Effector memory CD4-positive, alpha-beta T cell (primary cell): ENCODE data around the gene EIPR1.

Experiments
- DNase-seq, 3 donors: peaks; one replicate each; pipeline ENCODE4 v3.0.0-alpha.2; 2020
- H3K27ac ChIP-seq: 2 replicates; pipeline ENCODE4 v1.7.0; 2013; ENCODE audit warnings: mild to moderate bottlenecking, low read length, moderate library complexity; ENCODE audit not compliant: insufficient read depth, poor library complexity, severe bottlenecking
- H3K27me3 ChIP-seq: replicated peaks from 2 replicates; pipeline ENCODE4 v1.7.0; 2013; ENCODE audit warnings: mild to moderate bottlenecking, low read length; ENCODE audit not compliant: insufficient read depth, control insufficient read depth, poor library complexity, severe bottlenecking
- H3K36me3 ChIP-seq: 2 replicates; pipeline ENCODE4 v1.7.0; 2013; ENCODE audit warnings: mild to moderate bottlenecking, low read length, moderate library complexity; ENCODE audit not compliant: control insufficient read depth, insufficient read depth
- H3K4me1 ChIP-seq: 2 replicates; pipeline ENCODE4 v1.7.0; 2013; ENCODE audit warnings: low read length, mild to moderate bottlenecking; ENCODE audit not compliant: control insufficient read depth, insufficient read depth, poor library complexity, severe bottlenecking
- H3K4me3 ChIP-seq: 2 replicates; pipeline ENCODE4 v1.7.0; 2013; ENCODE audit warnings: low read length, low read depth, mild to moderate bottlenecking; ENCODE audit not compliant: insufficient read depth, poor library complexity, severe bottlenecking
- H3K9me3 ChIP-seq: 2 replicates; pipeline ENCODE4 v1.7.0; 2013; ENCODE audit warnings: mild to moderate bottlenecking, low read length, moderate library complexity; ENCODE audit not compliant: control insufficient read depth
- total RNA-seq, 3 donors: gene quantifications; one replicate each; lab custom pipeline; 2026; lab: John Stamatoyannopoulos, UW

The EIPR1 gene
- 20.5 to 25.9 (median 21.9) reads per million in 3 donors for total RNA-seq

- peak within 1 kb of the TSS; percentile 85 for H3K4me3 ChIP-seq
- DNase-seq, result peak; percentile 93 to 95 (median 94)
- no peaks in the 10 kb centered on the region for H3K36me3 ChIP-seq
- H3K4me1 ChIP-seq, result peaks cover 19% of the 10 kb centered on the region
- H3K9me3 ChIP-seq, result no peaks in the 10 kb centered on the region
- H3K27me3 ChIP-seq, result no peaks in the 10 kb centered on the region
- peak within 1 kb of the TSS; percentile 93 for H3K27ac ChIP-seq
Measured at GRCh38 chr2:3377612-3378432, at the start of gene EIPR1. TSS of gene EIPR1 (minus strand) at chr2:3377818. CDS start at chr2:3377689, 129 bp downstream.

GRCh38 chr2:3427272-3427671 is 49.7 kb upstream of the EIPR1 start:
- Histone ChIP-seq H3K27me3 (no peaks in the 10 kb centered on the region), H3K4me1 (no peaks in the 10 kb centered on the region), H3K4me3 (no peak overlapping the region), H3K36me3 (peaks cover 71% of the 10 kb centered on the region), H3K27ac (no peak overlapping the region), H3K9me3 (no peaks in the 10 kb centered on the region)
- DNase-seq, result no peak

- no peaks in the 10 kb centered on the region for H3K4me1 ChIP-seq
- H3K36me3 ChIP-seq, result peaks cover 70% of the 10 kb centered on the region
- H3K27me3 ChIP-seq, result no peaks in the 10 kb centered on the region
- DNase-seq, result no peak
- no peak overlapping the region for H3K4me3 ChIP-seq
- no peak overlapping the region for H3K27ac ChIP-seq
- H3K9me3 ChIP-seq, result no peaks in the 10 kb centered on the region
Measured at GRCh38 chr2:3426615-3427014, 49.0 kb upstream of the EIPR1 start.

DNA sequence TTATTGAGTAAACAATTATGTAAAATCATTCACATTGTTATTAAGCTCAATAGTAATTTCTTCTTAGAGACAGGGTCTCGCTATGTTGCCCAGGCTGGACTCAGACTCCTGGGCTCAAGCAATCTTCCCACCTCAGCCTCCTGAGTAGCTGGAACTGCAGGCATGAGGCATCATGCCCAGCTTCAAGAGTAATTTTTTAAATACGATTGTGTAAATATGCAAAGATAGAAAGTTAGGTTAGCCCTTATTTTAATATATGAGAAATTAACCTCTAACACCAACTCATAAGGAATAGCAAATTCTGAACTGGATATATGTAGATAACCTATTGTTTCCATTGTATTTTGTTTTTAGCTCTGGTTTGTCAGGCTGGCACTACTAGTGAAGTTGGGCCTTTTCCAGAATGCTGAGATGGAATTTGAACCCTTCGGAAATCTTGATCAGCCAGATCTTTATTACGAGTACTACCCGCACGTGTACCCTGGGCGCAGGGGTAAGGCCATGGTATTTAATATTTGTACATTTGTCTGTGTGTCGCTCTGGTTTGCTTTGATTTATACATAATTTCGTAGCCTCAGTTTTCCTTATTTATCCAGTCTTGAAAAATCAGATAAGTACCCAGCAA is 46.7 kb upstream of the EIPR1 start:
- H3K36me3 ChIP-seq, result peaks cover 68% of the 10 kb centered on the region

GRCh38 chr2:3423492-3424170 is 46.0 kb upstream of the EIPR1 start:
- peak; percentile 40 to 58 (median 43) for DNase-seq
- Histone ChIP-seq H3K36me3 (peaks cover 67% of the 10 kb centered on the region), H3K9me3 (no peaks in the 10 kb centered on the region), H3K27ac (no peak overlapping the region), H3K4me1 (no peaks in the 10 kb centered on the region), H3K27me3 (no peaks in the 10 kb centered on the region), H3K4me3 (no peak overlapping the region)

More for the DNA sequence above, 46.7 kb upstream of the EIPR1 start:
- H3K4me3 ChIP-seq, result no peak overlapping the region
- no peaks in the 10 kb centered on the region for H3K27me3 ChIP-seq
- H3K27ac ChIP-seq, result no peak overlapping the region
- no peaks in the 10 kb centered on the region for H3K4me1 ChIP-seq
- no peak for DNase-seq
- no peaks in the 10 kb centered on the region for H3K9me3 ChIP-seq

- H3K4me3 ChIP-seq, result no peak overlapping the region
- peaks cover 70% of the 10 kb centered on the region for H3K36me3 ChIP-seq
- H3K4me1 ChIP-seq, result no peaks in the 10 kb centered on the region
- H3K27me3 ChIP-seq, result no peaks in the 10 kb centered on the region
- H3K9me3 ChIP-seq, result no peaks in the 10 kb centered on the region
- DNase-seq, result no peak
- H3K27ac ChIP-seq, result no peak overlapping the region
Measured at GRCh38 chr2:3422161-3422779, 44.7 kb upstream of the EIPR1 start.

GRCh38 chr2:3421580-3421979 is 44.0 kb upstream of the EIPR1 start:
- no peaks in the 10 kb centered on the region for H3K4me1 ChIP-seq
- no peak for DNase-seq
- H3K27me3 ChIP-seq, result no peaks in the 10 kb centered on the region
- peaks cover 64% of the 10 kb centered on the region for H3K36me3 ChIP-seq
- H3K4me3 ChIP-seq, result no peak overlapping the region
- H3K27ac ChIP-seq, result no peak overlapping the region
- H3K9me3 ChIP-seq, result no peaks in the 10 kb centered on the region

DNA sequence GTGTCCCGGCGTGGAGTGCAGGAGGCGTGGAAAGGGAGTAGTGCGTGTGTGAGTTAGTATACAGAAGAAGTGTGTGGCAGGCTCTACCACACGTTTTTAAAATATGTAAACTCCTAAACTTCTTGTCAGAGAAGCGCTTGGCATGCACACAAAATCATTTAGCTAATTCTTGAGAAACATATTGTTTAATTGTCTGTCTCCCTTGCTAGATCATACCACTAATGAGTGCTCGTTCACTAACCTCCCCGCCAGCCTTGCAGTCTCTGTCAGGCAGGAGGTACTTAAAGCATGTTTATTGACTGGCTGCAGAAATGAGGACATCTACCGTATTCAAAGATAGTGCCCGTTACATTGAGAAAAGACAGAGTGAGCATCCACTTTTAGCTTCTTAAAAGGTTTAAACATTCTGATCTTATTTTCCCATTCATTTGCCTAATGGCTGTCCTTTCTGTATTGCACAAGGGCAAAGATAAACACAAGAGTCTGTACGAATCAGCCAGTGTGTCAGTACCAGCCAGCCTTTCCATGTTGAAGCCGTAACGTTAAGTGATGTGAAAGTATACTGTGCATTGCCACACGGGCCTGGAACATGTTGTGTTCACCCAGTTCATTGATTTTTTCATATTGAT is 43.3 kb upstream of the EIPR1 start:
- Histone ChIP-seq H3K27ac (no peak overlapping the region), H3K36me3 (peaks cover 57% of the 10 kb centered on the region), H3K27me3 (no peaks in the 10 kb centered on the region), H3K9me3 (no peaks in the 10 kb centered on the region), H3K4me3 (no peak overlapping the region), H3K4me1 (no peaks in the 10 kb centered on the region)
- no peak for DNase-seq

DNA sequence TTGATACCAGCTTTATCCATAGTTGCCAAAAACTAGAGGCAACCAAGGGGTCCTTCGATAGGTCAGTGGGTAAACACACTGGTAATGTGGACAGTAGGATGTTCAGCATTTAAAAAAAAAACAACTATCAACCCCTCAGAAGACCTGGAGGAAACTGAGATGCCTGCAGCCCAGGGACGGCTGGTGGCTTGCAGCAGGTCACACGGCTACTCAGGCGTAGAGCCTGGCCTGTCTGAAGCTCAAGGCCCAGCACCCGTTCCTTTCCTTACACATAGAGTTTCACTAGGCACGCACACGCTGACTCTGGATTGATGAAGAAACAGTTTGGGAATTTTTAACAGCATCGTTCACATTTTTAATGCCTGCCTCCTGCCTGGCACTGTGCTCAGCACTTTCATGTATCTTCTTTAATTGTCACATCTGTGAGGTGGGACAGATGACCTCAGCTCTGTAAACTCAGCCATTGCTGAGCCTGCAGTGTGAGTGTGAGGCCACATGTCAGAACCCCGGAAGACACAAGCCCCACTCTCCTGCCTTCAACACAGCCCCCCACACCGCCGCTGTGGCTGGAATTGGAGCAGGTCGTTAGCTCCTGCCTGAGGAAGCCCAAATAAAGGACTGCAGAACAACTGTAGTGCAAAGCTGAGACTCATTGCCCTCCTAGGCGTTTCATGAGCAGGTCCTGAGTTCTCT is 42.6 kb upstream of the EIPR1 start:
- peaks cover 51% of the 10 kb centered on the region for H3K36me3 ChIP-seq
- no peak overlapping the region for H3K4me3 ChIP-seq
- H3K4me1 ChIP-seq, result no peaks in the 10 kb centered on the region
- no peaks in the 10 kb centered on the region for H3K27me3 ChIP-seq
- no peak overlapping the region for H3K27ac ChIP-seq
- no peak for DNase-seq
- H3K9me3 ChIP-seq, result no peaks in the 10 kb centered on the region
